Mesothelial cell of epicardium (in vitro differentiated cells): ENCODE data around the gene ADSS1. TPM values are rescaled to one million over a fixed set of nuclear protein-coding genes. Genes with fewer than 3 reads are reported as not detected.
"Not testable (repeated sequence)": the region's sequence is repeated elsewhere in the genome, so short reads cannot be mapped to it uniquely, and the experiment has no call there.

Experiments
- DNase-seq, 2 experiments: peaks; one replicate each; pipeline ENCODE4 v3.0.0; 2021; ENCODE audit warnings: low spot score in 2 of 2; ENCODE audit not compliant: unreplicated experiment in 2 of 2
- H3K27ac Mint-ChIP-seq: 2 replicates; pipeline ENCODE4 v1.8.0; 2021; ENCODE audit warnings: mixed read lengths
- H3K27me3 Mint-ChIP-seq: 2 replicates; pipeline ENCODE4 v1.8.0; 2021; ENCODE audit warnings: low read depth, mixed read lengths
- H3K36me3 Mint-ChIP-seq: 2 replicates; pipeline ENCODE4 v1.8.0; 2021; ENCODE audit warnings: mixed read lengths
- H3K4me1 Mint-ChIP-seq: 2 replicates; pipeline ENCODE4 v1.8.0; 2021; ENCODE audit warnings: mixed read lengths
- H3K4me3 Mint-ChIP-seq: 2 replicates; pipeline ENCODE4 v1.8.0; 2021; ENCODE audit warnings: mild to moderate bottlenecking, moderate library complexity, mixed read lengths
- H3K9me3 Mint-ChIP-seq: 2 replicates; pipeline ENCODE4 v1.8.0; 2021; ENCODE audit warnings: mixed read lengths
- total RNA-seq: library from RNA; stranded (reverse); gene quantifications from 3 replicates; pipeline ENCODE4 v1.2.1, GENCODE V29; 2021
- TF ChIP-seq, protein P1 (sequence below): fragments of 200-600 bp; sonication (generic); IDR thresholded peaks from one replicate; pipeline ENCODE4 v1.5.0; 2021; ENCODE audit warnings: antibody characterized with exemption; ENCODE audit not compliant: unreplicated experiment

ADSS1 gene
- total RNA-seq, 1 donor from 2014 or later, result 17.1 TPM

DNA sequence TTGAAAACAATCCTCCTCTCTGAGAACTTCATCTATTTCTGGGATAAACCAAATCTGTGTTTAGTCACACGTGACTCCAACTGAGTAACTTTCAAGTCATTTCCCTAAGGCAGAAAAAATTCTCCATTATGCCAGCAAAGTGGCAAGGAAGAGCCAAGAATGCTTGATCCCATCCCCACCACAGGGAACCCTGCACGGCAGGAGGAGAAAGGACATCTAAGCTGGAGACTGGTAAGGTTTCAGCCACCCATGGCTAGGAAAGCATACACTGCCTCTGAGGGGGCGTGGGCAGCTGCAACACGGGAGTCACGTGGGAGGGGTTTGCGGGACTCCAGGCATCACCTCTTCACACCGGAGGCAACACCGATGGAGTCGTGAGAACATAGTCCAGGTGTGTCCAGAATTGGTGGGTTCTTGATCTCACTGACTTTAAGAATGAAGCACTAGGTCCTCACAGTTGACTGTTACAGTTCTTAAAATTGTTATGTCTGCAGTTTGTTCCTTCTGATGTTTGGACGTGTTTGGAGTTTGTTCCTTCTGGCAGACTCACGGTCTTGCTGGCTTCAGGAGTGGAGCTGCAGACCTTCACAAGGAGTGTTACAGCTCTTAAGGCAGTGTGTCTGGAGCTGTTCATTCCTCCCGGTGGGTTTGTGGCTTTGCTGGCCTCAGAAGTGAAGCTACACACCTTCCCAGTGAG, 26.2 kb downstream of the ADSS1 start:
- TF ChIP-seq, protein P1, sequence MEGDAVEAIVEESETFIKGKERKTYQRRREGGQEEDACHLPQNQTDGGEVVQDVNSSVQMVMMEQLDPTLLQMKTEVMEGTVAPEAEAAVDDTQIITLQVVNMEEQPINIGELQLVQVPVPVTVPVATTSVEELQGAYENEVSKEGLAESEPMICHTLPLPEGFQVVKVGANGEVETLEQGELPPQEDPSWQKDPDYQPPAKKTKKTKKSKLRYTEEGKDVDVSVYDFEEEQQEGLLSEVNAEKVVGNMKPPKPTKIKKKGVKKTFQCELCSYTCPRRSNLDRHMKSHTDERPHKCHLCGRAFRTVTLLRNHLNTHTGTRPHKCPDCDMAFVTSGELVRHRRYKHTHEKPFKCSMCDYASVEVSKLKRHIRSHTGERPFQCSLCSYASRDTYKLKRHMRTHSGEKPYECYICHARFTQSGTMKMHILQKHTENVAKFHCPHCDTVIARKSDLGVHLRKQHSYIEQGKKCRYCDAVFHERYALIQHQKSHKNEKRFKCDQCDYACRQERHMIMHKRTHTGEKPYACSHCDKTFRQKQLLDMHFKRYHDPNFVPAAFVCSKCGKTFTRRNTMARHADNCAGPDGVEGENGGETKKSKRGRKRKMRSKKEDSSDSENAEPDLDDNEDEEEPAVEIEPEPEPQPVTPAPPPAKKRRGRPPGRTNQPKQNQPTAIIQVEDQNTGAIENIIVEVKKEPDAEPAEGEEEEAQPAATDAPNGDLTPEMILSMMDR, result no peak
- Mint-ChIP-seq H3K27me3 (no peaks in the 10 kb centered on the region), H3K4me1 (peaks cover 30% of the 10 kb centered on the region), H3K4me3 (no peak overlapping the region), H3K36me3 (no peaks in the 10 kb centered on the region), H3K9me3 (no peaks in the 10 kb centered on the region), H3K27ac (no peak overlapping the region)
- no peak for DNase-seq

DNA sequence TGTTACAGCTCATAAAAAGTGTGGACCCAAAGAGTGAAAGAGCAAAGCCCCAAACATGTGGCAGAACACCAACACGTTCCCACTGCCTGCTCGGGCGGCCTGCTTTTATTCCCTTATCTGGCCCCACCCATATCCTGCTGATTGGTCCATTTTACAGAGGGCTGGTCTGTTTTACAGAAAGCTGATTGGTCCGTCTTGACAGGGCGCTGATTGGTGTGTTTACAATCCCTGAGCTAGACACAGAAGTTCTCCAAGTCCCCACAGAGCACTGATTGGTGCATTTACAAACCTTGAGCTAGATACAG, 26.7 kb downstream of the ADSS1 start:
- H3K27ac Mint-ChIP-seq, result not testable (repeated sequence)

DNA sequence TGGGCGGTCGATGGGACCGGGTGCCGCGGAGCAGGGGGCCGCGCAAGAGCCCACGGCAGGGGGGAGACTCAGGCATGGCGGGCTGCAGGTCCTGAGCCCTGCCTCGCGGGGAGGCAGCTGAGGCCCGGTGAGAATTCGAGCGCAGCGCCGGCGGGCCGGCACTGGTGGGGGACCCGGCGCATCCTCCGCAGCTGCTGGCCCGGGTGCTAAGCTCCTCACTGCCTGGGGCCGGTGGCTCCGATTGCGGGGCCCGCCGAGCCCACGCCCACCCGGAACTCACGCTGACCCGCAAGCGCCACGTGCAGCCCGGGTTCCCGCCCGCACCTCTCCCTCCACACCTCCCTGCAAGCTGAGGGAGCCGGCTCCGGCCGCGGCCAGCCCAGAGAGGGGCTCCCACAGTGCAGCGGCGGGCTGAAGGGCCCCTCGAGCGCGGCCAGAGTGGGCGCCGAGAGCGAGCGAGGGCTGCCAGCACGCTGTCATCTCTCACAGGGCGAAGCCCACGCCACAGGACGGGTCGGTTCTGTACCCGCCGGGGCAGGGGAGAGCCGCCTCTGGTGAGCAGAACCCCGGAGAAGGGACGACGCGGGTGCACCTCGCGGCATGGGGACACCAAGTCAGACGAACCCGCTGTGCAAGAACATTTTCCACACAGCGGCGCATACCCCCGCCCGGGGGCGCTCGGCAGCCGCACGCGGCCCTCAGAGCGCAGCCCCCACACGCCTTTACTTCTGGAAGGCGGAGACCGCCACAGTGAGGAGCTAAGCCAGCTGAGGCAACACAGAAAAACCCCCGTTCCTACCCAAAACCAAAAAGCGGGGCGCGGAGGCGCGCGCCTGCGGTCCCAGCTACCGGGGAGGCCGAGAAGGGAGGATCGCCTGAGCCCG, 27.8 kb downstream of the ADSS1 start:
- Mint-ChIP-seq H3K36me3 (no peaks in the 10 kb centered on the region), H3K4me1 (peaks cover 30% of the 10 kb centered on the region), H3K4me3 (peak overlapping the region; percentile 90), H3K27me3 (no peaks in the 10 kb centered on the region), H3K27ac (no peak overlapping the region), H3K9me3 (no peaks in the 10 kb centered on the region)
- TF ChIP-seq, protein P1, result no peak
- no peak for DNase-seq

More for the DNA sequence above, 26.7 kb downstream of the ADSS1 start:
- not testable (repeated sequence) for H3K9me3 Mint-ChIP-seq, H3K27me3 Mint-ChIP-seq, H3K36me3 Mint-ChIP-seq, DNase-seq
- H3K4me1 Mint-ChIP-seq, result peaks cover 30% of the 10 kb centered on the region
- H3K4me3 Mint-ChIP-seq, result peak overlapping the region; percentile 17

DNA sequence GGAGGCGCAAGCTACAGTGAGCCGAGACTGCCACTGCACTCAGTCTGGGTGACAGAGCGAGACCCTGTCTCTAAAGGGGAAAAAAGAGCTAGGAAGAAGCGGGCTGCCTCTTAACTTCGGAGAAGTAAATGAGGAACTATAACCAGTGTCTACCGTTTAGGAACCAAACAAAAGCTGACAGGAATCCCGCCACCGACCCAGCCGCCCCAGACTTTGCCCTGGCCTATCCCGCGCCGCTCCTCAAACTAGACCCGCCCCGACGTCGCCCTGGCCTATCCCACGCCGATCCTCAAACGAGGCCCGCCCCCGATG, 28.4 kb downstream of the ADSS1 start:
- H3K36me3 Mint-ChIP-seq, result peaks cover 2% of the 10 kb centered on the region
- H3K4me3 Mint-ChIP-seq, result peak overlapping the region; percentile 90
- TF ChIP-seq, protein P1, result no peak
- H3K9me3 Mint-ChIP-seq, result no peaks in the 10 kb centered on the region
- H3K27me3 Mint-ChIP-seq, result no peaks in the 10 kb centered on the region
- DNase-seq, result no peak
- H3K27ac Mint-ChIP-seq, result peak overlapping the region; percentile 95
- peaks cover 30% of the 10 kb centered on the region for H3K4me1 Mint-ChIP-seq

DNA sequence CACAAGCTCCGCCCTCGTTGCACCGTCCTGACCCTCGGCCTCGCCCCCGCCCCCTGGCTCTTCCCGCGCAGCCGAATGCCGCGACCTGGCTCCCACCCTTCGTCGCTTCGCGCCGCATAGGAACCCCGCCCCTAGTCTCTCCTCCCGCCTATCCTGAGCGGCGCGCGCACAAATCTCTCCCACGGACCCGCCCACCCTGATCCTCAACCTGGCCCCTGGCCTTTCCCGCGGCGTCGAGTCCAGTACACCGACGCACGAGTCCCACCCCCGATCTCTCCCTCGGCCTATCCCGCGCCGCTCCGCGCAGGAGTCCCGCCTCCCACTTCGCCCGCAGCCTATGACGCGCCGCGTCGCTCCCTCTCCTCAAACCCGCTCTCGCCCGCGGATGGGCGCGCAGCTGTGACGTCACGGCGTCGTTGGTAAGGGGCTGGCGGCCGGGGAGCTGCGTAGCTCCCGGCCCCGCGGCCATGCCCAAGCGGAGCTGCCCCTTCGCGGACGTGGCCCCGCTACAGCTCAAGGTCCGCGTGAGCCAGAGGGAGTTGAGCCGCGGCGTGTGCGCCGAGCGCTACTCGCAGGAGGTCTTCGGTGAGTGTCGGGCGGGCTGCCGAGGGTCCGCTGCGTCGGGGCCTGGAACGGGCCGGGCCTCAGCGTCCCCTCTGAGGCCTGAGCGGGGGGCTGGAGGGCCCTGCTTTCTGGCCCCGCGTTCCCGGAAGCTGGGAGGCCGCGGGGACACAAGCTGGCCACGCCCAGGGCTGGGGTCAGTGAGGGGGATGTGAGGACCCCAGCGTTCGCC, 28.9 kb downstream of the ADSS1 start, which contains the start of gene SIVA1:
SIVA1 (plus strand) TSS at position 413 of the 793 bp plus-strand sequence; CDS start at position 468, 55 bp downstream.
- Mint-ChIP-seq H3K27me3 (no peaks in the 10 kb centered on the region), H3K27ac (peak within 1 kb of the TSS; percentile 95), H3K4me1 (peaks cover 25% of the 10 kb centered on the region), H3K9me3 (no peaks in the 10 kb centered on the region), H3K4me3 (peak within 1 kb of the TSS; percentile 90), H3K36me3 (peaks cover 4% of the 10 kb centered on the region)
- TF ChIP-seq, protein P1, result no peak
- DNase-seq, result peak; percentile 99 to 100
